HG02885 (cell line): ENCODE data around the gene DECR2.

Source experiments
- ATAC-seq: cut with Tn5 transposase; IDR thresholded peaks from one replicate; pipeline ENCODE4 v1.9.1; 2021; ENCODE audit warnings: mild to moderate bottlenecking; ENCODE audit not compliant: unreplicated experiment, poor library complexity

DECR2 gene

GRCh38 chr16:427250-427649, 25.6 kb downstream of the DECR2 start:
- ATAC-seq, result no peak

- ATAC-seq, result no peak
Measured at GRCh38 chr16:430904-431303, 29.2 kb downstream of the DECR2 start.

- ATAC-seq, result no peak
Measured at GRCh38 chr16:440627-441026, 38.9 kb downstream of the DECR2 start.

- ATAC-seq, result no peak
Measured at GRCh38 chr16:441447-441846, 39.8 kb downstream of the DECR2 start.

- no peak for ATAC-seq
Measured at GRCh38 chr16:442976-443375, 41.3 kb downstream of the DECR2 start.

GRCh38 chr16:444027-444426, 42.3 kb downstream of the DECR2 start:
- ATAC-seq, result no peak

- ATAC-seq, result no peak
Measured at GRCh38 chr16:445566-445965, 43.9 kb downstream of the DECR2 start.

- ATAC-seq, result no peak
Measured at GRCh38 chr16:450385-450784, 48.7 kb downstream of the DECR2 start.

GRCh38 chr16:450785-451512, 49.3 kb downstream of the DECR2 start:
- ATAC-seq, result no peak

GRCh38 chr16:454397-454940, 52.8 kb downstream of the DECR2 start:
- no peak for ATAC-seq

- ATAC-seq, result no peak
Measured at GRCh38 chr16:455453-455852, 53.8 kb downstream of the DECR2 start.

GRCh38 chr16:456891-457483, 55.3 kb downstream of the DECR2 start:
- ATAC-seq, result no peak

GRCh38 chr16:457732-458400, 56.2 kb downstream of the DECR2 start:
- no peak for ATAC-seq

- ATAC-seq, result no peak
Measured at GRCh38 chr16:459761-460160, 58.1 kb downstream of the DECR2 start.

GRCh38 chr16:460787-461186, 59.1 kb downstream of the DECR2 start:
- ATAC-seq, result no peak
